GM19043 (cell line): Measurements from ENCODE around the gene ZNF500.
"Not testable (repeated sequence)": the region's sequence is repeated elsewhere in the genome, so short reads cannot be mapped to it uniquely, and the experiment has no call there.

Experiments used
- ATAC-seq: cut with Tn5 transposase; IDR thresholded peaks from one replicate; pipeline ENCODE4 v1.9.1; 2021; ENCODE audit warnings: low read depth; ENCODE audit not compliant: unreplicated experiment

ZNF500 gene

DNA sequence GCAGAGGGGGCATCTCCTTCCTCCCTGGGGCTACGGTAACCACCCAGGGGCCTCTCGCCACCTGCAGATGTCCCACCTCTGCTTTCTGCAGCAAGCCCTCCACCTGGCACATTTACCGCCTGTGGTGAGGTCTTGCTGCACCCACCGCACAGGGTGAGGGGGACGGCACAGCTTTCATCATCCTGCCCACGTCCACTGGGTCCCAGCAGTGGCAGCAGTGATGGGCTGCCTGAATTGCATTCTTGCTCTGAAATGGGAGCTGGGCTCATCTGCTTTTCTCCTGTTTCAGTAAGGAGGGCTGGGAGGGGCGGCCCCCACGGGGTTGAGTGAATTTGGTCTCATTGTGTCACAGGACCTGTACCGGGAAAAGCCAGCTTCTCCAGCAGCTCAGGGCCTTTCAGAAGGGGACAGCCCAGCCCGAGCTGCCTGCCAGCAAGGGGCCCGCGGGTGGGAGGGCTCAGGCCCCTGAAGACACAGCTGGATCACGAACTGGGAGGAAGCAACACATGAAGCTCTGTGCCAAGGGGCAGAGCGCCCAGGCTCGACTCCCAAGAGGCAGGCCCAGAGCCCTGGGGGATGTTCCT lies 19.9 kb downstream of the ZNF500 start:
- ATAC-seq: no peak

DNA sequence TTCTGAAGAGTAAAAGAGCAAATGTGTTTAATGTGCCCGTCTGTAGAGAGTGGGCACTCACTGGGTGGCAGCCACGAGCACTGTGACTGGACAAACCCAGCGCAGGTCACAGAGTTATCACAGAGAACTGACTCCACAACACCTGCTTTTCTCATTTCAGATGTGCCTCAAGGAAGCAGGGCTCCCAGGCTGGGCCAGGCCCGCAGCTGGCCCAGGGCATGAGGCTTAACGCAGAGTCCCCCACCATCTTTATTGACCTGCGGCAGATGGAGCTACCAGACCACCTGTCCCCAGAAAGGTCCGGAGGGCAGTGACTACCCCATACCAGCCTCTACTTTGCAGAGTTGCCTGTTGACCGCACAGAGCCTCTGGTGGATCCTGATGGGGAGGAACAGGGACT lies 20.7 kb downstream of the ZNF500 start:
- no peak for ATAC-seq

DNA sequence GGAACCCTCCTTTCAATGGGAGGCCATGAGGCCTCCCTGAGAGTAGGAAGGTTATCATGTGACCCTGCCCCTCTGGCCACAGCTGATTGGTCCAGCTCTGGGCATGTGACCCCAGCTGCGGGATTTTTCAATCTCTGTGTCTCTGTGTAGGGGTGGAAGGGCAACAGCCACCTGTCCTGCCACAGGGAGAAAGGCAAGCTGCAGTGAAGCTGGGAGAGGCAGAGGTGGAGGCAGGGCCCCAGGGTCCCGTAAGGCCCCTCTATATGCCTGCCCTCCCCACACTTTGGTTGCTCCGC lies 21.7 kb downstream of the ZNF500 start:
- no peak for ATAC-seq

DNA sequence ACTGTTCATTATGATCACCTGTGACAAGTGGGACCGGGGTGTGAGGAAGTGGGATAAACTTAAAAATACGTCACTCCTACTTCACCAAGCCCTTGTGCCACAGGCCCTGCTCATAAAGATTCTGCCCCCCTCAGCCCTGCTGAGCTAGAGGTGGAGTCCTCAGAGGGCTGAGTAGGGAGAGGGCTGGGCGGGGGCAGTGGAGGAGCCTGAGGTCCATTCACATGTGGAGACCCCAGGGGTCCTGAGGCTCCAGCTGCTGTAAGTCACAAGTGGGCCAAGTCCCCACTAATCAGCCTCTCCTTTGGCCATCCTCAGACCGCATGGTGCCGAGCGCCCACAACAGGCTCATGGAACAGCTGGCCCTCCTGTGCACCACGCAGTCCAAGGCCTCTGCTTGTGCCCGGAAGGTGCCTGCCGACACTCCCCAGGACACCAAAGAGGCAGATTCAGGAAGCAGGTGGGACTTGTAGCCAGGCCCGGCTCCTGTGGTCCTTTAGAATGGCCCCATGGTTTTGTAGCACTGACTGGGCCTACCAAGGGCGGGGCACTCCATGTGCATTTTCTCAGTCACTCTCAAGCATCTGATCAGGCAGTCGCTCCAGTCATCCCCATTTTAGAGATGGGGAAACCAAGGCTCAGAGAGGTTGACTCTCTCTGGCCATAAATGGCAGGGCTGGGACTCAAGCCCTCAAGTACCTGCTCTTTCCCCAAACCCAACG lies 22.2 kb downstream of the ZNF500 start:
- no peak for ATAC-seq

DNA sequence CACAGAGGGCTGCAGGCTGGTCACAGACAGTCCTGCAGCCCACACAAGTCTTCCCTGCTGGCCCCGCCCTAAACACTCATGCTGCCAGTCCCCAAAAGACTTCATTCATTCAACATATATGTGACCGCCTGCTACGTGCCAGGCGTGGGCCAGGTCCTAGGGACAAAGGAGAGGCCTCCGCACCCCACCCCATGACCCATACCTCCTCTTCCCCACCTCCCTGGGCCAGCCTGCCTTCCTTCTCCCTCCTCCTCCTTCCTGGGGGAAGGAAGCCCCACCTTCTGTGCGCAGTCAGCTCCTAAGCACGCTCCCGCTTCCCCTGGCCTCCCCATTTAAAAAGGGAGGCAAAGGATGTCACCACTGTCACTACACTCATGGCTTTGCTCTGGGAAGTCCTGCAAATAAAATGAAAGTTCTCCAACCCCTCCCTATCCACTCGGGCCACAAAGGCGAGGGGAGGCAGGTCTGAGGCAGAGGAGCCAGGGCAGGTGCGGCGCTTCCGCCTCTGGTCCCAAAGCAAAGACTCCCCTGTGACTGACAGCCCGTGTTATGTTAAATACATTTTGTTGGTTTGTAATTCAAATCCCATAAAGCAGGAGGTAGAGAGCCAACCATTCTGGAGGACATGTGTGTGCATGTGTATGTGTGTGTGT lies 23.6 kb downstream of the ZNF500 start:
- no peak for ATAC-seq

DNA sequence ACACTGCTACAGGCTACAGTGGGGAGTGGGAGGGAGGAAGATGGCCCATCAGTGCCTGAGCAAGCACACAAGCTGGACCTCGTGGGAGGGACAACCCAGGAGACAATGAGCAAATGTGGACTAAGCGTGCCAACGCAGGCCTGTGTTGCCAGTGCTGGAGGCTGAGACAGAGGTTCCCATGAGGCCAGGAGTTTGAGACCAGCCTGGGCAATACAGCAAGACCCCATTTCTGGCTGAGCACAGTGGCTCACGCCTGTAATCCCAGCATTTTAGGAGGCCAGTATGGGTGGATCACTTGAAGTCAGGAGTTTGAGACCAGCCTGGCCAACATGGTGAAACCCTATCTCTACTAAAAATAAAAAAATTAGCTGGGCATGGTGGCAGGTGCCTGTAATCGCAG lies 28.6 kb downstream of the ZNF500 start:
- ATAC-seq: not testable (repeated sequence)

DNA sequence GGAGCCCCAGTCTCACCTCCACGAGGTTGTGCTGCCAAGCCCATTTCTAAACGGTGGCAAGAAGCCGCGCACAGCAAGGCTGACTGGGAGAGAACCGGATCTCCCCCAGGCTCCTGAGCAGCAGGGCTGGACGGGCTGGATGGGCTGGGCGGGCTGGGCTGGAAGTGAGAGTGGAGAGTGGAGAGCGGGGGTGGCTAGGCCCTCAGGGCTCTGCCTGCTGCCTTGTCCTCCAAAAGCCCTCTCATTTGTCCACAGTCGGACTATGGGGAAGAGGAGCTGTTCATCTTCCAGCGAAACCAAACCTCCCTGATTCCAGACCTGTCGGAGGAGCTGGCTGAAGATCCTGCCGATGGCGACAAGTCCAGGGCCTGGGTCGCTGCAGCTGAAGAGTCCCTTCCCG lies 29.4 kb downstream of the ZNF500 start:
- ATAC-seq: no peak

DNA sequence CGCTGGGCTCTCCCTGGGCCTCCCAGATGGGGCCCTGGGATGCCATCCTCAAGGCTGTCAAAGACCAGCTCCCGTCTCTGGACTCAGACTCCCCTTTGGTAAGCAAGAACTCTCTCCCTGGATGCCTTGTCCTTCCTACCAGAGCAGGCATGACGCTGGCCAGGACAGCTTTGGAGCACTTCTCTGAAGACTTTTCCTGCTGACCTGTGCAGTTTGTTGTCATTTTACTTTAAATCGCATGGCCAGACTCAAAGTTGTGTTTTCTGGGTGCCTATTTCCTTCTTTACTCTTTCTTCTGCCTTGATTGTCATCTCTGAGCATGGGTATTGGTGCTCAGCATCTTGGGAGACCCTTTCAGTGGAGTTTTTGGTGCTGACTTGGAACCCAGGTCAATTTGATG lies 30.4 kb downstream of the ZNF500 start:
- ATAC-seq: no peak

DNA sequence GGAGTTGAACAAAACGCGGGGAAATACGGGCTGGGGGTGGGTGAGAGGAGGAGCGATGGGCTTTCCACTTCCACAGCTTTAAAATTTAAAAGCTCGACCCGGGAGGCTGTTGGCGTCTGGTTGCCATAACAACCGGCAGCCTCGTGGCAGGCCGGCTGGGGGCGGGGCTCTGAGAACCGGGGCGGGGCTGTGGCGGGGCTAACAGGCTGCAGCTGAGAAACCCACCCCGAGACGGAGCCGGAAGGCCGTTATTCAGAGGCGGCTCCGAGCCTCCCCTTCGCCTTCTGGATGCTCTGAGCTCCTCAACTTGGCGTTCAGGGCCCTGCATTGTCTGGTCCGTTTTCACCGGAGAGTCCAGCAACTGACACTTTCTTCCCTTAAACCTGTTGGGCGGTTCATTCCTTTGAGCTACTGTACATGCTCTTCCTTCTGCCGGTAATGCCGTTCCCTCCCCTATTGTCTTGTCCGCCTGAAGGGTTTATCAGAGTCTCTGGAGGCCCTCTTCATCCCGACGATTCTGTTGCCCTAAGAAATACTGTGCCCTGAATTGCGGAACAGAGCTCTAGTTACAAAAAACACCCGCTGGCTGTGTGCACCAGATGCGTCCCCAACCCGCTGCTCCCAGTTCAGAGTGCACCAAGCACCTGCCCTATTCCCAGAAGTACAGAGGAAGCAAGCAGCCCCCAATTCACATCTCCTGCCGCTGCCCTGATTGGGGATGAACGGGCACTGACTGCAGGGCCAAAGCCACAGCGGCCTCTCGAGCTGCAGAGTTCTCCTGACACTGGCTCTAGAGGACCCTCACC lies 32.0 kb downstream of the ZNF500 start:
- ATAC-seq: peak; percentile 51

DNA sequence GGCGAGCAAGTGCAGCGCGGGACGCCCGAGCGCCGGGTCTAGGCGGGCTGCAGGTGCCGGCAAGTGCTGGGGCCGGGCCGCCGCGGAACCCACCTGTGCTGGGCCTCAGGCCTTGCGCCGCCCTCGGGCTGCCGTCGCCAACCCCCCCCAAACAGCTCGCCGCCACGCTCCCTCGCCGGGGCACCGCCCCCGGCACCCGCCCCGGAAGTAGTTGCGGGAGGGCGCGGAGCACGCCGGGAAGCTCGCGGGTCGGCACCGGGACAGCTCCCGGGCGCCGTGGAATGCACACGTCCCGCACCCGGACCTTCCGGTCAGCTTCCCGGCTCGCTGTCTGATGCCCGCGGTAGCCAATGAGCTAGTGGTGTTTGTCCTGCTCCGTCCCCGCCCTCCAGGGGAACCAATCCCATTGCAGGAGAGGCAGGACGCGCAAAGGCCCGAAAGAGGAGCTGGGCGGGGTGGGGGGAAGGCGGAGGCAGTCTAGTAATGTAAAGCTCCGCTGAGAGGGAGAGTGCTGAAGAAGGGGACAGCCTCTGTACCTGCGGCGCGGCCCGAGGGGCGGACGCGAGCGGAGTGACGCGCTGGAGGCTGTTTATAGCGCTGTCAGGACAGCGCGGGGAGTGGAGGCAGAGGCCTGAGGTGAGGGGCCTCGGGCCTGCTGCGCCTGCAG lies 32.8 kb downstream of the ZNF500 start, which contains the start of the genes ANKS3 and DNAAF8:
Gene ANKS3 (minus strand): TSS at position 209 of the 667 bp plus-strand sequence. CDS start 4,122 bp downstream, outside the sequence.
Gene DNAAF8 (plus strand): TSS at position 475 of the 667 bp plus-strand sequence. CDS start 1,978 bp downstream, outside the sequence.
- peak; percentile 65 for ATAC-seq

DNA sequence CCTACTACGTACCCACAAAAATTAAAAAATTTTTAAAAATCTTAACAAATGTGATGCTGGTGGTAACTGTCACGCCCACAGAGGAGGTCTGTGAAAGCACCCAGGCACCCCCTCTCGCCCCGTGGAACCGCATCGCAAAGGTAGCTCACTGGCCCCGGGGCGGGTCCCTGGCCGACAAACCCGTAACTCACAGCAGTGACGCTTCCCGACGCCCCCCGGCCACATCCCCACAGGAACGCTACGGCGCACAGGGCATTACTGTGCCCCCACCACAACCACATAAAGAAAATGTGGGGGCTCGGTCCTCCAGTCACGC lies 33.3 kb downstream of the ZNF500 start:
- ATAC-seq: no peak

DNA sequence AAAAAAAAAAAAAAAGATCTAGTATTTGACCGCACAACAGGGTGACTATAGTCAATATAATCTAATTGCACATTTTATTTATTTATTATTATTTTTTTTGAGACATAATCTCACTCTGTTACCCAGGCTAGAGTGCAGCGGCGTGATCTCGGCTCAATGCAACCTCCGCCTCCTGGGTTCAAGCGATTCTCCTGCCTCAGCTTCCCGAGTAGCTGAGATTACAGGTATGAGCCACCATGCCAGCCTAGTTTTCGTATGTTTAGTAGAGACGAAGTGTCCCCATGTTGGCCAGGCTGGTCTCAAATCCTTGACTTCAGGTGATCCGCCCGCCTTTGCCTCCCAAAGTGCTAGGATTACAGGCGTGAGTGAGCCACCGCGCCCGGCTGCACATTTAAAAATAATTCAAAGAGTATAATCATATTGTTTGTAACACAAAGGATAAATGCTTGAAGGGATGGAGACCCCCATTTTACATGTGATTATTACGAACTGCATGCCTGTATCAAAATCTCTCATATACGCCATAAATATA lies 33.7 kb downstream of the ZNF500 start:
- no peak for ATAC-seq

DNA sequence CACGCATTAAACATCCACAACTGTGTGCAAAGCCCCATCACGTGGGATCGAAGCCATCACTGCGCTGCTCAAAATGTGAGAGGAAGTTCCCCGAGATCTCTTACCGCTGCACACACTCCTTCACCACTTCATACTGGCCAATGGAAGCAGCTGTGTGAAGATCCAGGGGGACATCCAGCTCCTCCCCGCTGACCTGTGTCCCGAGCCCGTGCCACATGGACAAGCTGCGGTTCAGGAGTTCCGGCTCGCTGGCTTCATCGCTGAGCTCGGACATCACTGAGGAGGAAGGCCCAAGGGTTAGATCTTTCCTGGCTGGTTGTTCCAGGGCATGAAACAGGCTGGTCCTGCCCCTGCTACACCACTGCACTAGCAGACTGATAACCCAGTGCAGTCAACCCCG lies 37.1 kb downstream of the ZNF500 start:
- no peak for ATAC-seq

DNA sequence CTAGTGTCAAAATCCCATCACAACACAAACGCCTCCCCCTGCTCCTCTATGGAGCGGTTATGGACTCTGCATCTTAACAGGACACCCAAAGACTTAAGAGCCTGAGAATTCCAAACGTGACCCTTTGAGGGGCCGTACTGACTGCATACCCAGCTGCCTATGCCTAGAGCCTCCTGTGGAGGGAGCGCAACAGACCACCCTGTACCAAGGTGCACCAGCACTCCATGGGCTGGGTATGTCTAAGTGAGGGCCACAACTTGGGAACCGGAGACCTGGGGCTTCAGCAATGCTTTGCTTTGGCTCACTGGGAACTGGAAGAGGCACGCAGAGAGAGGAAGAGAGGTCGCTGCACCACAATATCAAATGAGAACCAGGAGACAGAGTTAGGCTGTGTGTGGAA lies 38.3 kb downstream of the ZNF500 start:
- no peak for ATAC-seq

DNA sequence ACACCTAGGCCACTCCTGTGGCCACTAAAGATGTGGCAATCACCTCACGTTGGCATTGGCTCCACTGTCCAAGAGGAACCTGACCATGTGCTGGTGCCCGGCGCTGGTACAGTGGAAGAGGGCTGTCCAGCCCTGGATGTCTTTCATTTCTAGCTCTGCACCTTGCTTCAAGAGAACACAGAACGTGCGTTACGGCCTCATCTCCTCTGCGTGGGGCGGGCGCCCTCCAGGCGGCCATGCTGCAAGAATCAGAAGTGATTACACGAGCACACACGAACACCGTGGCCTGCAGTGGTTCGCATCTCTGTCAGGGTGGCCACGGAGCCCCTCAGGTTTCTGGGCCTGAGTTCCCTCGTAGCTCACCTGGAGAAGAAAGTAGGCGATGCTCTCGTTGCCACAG lies 40.3 kb downstream of the ZNF500 start:
- ATAC-seq: no peak

DNA sequence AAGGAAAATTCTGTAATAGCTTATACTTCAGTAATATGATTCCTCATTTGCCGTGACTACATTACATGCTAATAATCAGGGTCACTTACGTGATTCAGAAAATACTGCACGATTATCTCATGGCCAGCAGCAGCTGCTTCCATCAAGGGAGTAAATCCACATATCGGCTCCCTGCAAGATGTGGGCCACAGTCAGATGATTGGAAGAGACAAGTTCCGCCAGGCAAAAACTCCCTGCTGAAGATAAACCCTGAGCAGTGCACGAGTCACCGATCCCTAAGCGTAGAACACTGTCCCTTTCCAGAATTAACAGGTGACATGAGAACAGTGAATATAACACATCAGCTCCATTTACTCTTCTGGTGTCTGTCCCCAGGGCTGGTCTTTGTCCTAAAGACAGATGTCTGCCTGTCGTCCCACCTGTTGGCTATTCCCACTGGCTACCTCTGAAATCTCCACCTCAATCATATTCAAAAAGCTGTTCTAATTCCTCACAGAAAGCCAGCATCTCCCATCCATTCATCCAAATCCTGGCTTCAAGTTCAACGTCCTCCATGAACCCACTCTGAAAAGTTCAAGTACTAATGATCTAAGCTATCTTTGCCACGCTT lies 42.2 kb downstream of the ZNF500 start:
- no peak for ATAC-seq

DNA sequence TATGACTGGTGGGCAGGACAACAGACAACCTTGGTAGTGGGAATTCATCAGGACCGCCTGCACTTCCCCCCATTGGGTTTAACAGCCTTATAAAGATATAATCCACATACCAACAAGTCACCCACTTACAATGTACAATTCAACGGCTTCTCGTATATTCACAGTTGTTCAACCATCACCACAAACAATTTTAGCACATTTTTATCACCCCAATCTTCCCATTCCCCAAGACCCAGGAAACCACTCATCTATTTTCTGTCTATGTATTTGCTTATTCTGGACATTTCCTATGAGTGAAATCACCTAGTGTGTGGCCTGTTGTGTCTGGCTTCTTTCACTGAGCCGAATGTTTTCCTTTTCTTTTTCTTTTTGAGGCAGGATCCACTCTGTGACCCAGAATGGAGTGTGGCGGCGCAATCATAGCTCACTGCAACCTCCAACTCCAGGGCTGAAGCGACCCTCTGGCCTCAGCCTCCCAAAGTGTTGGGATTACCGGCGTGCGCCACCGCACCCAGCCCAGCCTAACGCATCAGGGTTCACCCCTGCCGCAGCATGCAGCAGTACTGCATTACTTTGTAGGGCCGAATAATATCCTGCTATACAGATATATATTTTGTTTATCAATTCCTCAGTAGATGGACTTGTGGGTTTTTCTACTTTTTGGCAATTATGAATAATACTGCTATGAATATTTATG lies 43.7 kb downstream of the ZNF500 start:
- no peak for ATAC-seq

DNA sequence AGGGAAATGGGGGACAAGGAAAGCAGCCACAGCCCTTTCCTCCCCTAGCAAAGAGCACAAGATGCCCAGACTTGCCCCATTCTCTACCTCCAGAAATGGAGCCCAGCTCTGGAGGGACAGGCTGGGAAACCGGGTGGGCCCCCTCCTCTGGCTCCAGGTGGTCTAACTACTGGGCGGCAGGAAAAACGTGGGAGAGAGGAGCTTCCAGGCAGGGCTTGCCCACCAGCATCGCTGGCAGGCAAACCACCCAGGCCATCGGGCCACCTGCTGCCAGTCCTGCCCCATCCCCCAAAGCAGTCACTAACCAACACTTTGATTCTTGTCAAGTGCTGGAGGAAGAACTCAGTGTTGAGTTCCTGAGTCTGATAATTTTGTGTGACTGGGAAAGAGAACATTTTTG lies 48.5 kb downstream of the ZNF500 start:
- ATAC-seq: no peak

DNA sequence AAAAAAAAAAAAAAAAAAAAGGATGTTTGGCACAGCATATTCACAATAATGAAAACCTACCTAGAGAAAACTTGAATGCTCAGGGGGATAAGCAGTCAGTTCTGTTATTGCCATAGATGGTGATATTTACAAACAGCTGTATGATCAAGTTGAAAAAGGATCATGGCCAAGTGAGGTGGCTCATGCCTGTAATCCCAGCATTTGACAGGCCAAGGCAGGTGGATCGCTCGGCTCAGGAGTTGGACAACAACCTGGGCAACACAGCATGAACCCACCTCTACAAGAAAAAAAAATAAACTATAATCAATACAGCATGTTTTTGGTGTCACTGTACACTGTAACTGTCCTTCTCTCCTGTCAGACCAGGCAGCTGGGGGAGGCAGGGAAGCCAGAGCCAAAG lies 52.0 kb downstream of the ZNF500 start:
- ATAC-seq: no peak
